Measurements from ENCODE around the gene STT3B.

STT3B gene

GRCh38 chr3:31536497-31536896 is 3.8 kb downstream of the STT3B start:
- Histone ChIP-seq H3K36me3 (ENCODE audit: control insufficient read depth, insufficient read depth, low read length) (no peaks in the 10 kb centered on the region), H3K4me3 (ENCODE audit: low read depth, low read length) (no peak overlapping the region), H3K9me3 (ENCODE audit: control insufficient read depth, insufficient read depth, low read length) (no peaks in the 10 kb centered on the region), H3K27me3 (ENCODE audit: control insufficient read depth, insufficient read depth, low read length) (no peaks in the 10 kb centered on the region), H3K9ac (ENCODE audit: low read depth, low read length) (no peak overlapping the region), H3K4me1 (ENCODE audit: control insufficient read depth, insufficient read depth, low read length) (peaks cover 56% of the 10 kb centered on the region), H3K27ac (ENCODE audit: low read depth, low read length) (no peak overlapping the region)

- H3K36me3 ChIP-seq (ENCODE audit: control insufficient read depth, insufficient read depth, low read length), result no peaks in the 10 kb centered on the region
- H3K27ac ChIP-seq (ENCODE audit: low read depth, low read length), result no peak overlapping the region
- H3K9ac ChIP-seq (ENCODE audit: low read depth, low read length), result no peak overlapping the region
- H3K27me3 ChIP-seq (ENCODE audit: control insufficient read depth, insufficient read depth, low read length), result no peaks in the 10 kb centered on the region
- H3K4me3 ChIP-seq (ENCODE audit: low read depth, low read length), result no peak overlapping the region
- H3K4me1 ChIP-seq (ENCODE audit: control insufficient read depth, insufficient read depth, low read length), result peaks cover 56% of the 10 kb centered on the region
- H3K9me3 ChIP-seq (ENCODE audit: control insufficient read depth, insufficient read depth, low read length), result no peaks in the 10 kb centered on the region
Measured at GRCh38 chr3:31538801-31539200, 6.1 kb downstream of the STT3B start.

GRCh38 chr3:31539275-31539674 is 6.5 kb downstream of the STT3B start:
- Histone ChIP-seq H3K27me3 (ENCODE audit: control insufficient read depth, insufficient read depth, low read length) (no peaks in the 10 kb centered on the region), H3K9ac (ENCODE audit: low read depth, low read length) (no peak overlapping the region), H3K9me3 (ENCODE audit: control insufficient read depth, insufficient read depth, low read length) (no peaks in the 10 kb centered on the region), H3K4me3 (ENCODE audit: low read depth, low read length) (no peak overlapping the region), H3K36me3 (ENCODE audit: control insufficient read depth, insufficient read depth, low read length) (no peaks in the 10 kb centered on the region), H3K4me1 (ENCODE audit: control insufficient read depth, insufficient read depth, low read length) (peaks cover 56% of the 10 kb centered on the region), H3K27ac (ENCODE audit: low read depth, low read length) (no peak overlapping the region)

- no peak overlapping the region for H3K27ac ChIP-seq (ENCODE audit: low read depth, low read length)
- H3K9ac ChIP-seq (ENCODE audit: low read depth, low read length), result no peak overlapping the region
- H3K4me3 ChIP-seq (ENCODE audit: low read depth, low read length), result no peak overlapping the region
- H3K36me3 ChIP-seq (ENCODE audit: control insufficient read depth, insufficient read depth, low read length), result no peaks in the 10 kb centered on the region
- H3K9me3 ChIP-seq (ENCODE audit: control insufficient read depth, insufficient read depth, low read length), result no peaks in the 10 kb centered on the region
- no peaks in the 10 kb centered on the region for H3K27me3 ChIP-seq (ENCODE audit: control insufficient read depth, insufficient read depth, low read length)
- peaks cover 59% of the 10 kb centered on the region for H3K4me1 ChIP-seq (ENCODE audit: control insufficient read depth, insufficient read depth, low read length)
Measured at GRCh38 chr3:31541089-31541488, 8.4 kb downstream of the STT3B start.

- Histone ChIP-seq H3K27me3 (ENCODE audit: control insufficient read depth, insufficient read depth, low read length) (no peaks in the 10 kb centered on the region), H3K4me3 (ENCODE audit: low read depth, low read length) (no peak overlapping the region), H3K36me3 (ENCODE audit: control insufficient read depth, insufficient read depth, low read length) (no peaks in the 10 kb centered on the region), H3K9ac (ENCODE audit: low read depth, low read length) (no peak overlapping the region), H3K9me3 (ENCODE audit: control insufficient read depth, insufficient read depth, low read length) (no peaks in the 10 kb centered on the region), H3K4me1 (ENCODE audit: control insufficient read depth, insufficient read depth, low read length) (peaks cover 48% of the 10 kb centered on the region), H3K27ac (ENCODE audit: low read depth, low read length) (no peak overlapping the region)
Measured at GRCh38 chr3:31542246-31542645, 9.5 kb downstream of the STT3B start.

GRCh38 chr3:31543375-31543774 is 10.7 kb downstream of the STT3B start:
- Histone ChIP-seq H3K27ac (ENCODE audit: low read depth, low read length) (no peak overlapping the region), H3K9me3 (ENCODE audit: control insufficient read depth, insufficient read depth, low read length) (no peaks in the 10 kb centered on the region), H3K36me3 (ENCODE audit: control insufficient read depth, insufficient read depth, low read length) (no peaks in the 10 kb centered on the region), H3K4me1 (ENCODE audit: control insufficient read depth, insufficient read depth, low read length) (peaks cover 45% of the 10 kb centered on the region), H3K4me3 (ENCODE audit: low read depth, low read length) (no peak overlapping the region), H3K9ac (ENCODE audit: low read depth, low read length) (no peak overlapping the region), H3K27me3 (ENCODE audit: control insufficient read depth, insufficient read depth, low read length) (no peaks in the 10 kb centered on the region)

GRCh38 chr3:31544634-31545033 is 11.9 kb downstream of the STT3B start:
- Histone ChIP-seq H3K27ac (ENCODE audit: low read depth, low read length) (no peak overlapping the region), H3K36me3 (ENCODE audit: control insufficient read depth, insufficient read depth, low read length) (no peaks in the 10 kb centered on the region), H3K27me3 (ENCODE audit: control insufficient read depth, insufficient read depth, low read length) (no peaks in the 10 kb centered on the region), H3K9me3 (ENCODE audit: control insufficient read depth, insufficient read depth, low read length) (no peaks in the 10 kb centered on the region), H3K4me3 (ENCODE audit: low read depth, low read length) (no peak overlapping the region), H3K4me1 (ENCODE audit: control insufficient read depth, insufficient read depth, low read length) (peaks cover 36% of the 10 kb centered on the region), H3K9ac (ENCODE audit: low read depth, low read length) (no peak overlapping the region)

GRCh38 chr3:31546162-31546561 is 13.4 kb downstream of the STT3B start:
- no peaks in the 10 kb centered on the region for H3K27me3 ChIP-seq (ENCODE audit: control insufficient read depth, insufficient read depth, low read length)
- H3K9me3 ChIP-seq (ENCODE audit: control insufficient read depth, insufficient read depth, low read length), result no peaks in the 10 kb centered on the region
- no peak overlapping the region for H3K4me3 ChIP-seq (ENCODE audit: low read depth, low read length)
- no peak overlapping the region for H3K27ac ChIP-seq (ENCODE audit: low read depth, low read length)
- peaks cover 35% of the 10 kb centered on the region for H3K4me1 ChIP-seq (ENCODE audit: control insufficient read depth, insufficient read depth, low read length)
- H3K9ac ChIP-seq (ENCODE audit: low read depth, low read length), result no peak overlapping the region
- H3K36me3 ChIP-seq (ENCODE audit: control insufficient read depth, insufficient read depth, low read length), result no peaks in the 10 kb centered on the region

GRCh38 chr3:31546725-31547124 is 14.0 kb downstream of the STT3B start:
- peaks cover 35% of the 10 kb centered on the region for H3K4me1 ChIP-seq (ENCODE audit: control insufficient read depth, insufficient read depth, low read length)
- no peak overlapping the region for H3K27ac ChIP-seq (ENCODE audit: low read depth, low read length)
- no peaks in the 10 kb centered on the region for H3K36me3 ChIP-seq (ENCODE audit: control insufficient read depth, insufficient read depth, low read length)
- H3K27me3 ChIP-seq (ENCODE audit: control insufficient read depth, insufficient read depth, low read length), result no peaks in the 10 kb centered on the region
- H3K9ac ChIP-seq (ENCODE audit: low read depth, low read length), result no peak overlapping the region
- H3K4me3 ChIP-seq (ENCODE audit: low read depth, low read length), result no peak overlapping the region
- no peaks in the 10 kb centered on the region for H3K9me3 ChIP-seq (ENCODE audit: control insufficient read depth, insufficient read depth, low read length)

- Histone ChIP-seq H3K4me1 (ENCODE audit: control insufficient read depth, insufficient read depth, low read length) (peaks cover 27% of the 10 kb centered on the region), H3K4me3 (ENCODE audit: low read depth, low read length) (no peak overlapping the region), H3K9me3 (ENCODE audit: control insufficient read depth, insufficient read depth, low read length) (no peaks in the 10 kb centered on the region), H3K27ac (ENCODE audit: low read depth, low read length) (peak overlapping the region; percentile 44), H3K27me3 (ENCODE audit: control insufficient read depth, insufficient read depth, low read length) (no peaks in the 10 kb centered on the region), H3K36me3 (ENCODE audit: control insufficient read depth, insufficient read depth, low read length) (no peaks in the 10 kb centered on the region), H3K9ac (ENCODE audit: low read depth, low read length) (no peak overlapping the region)
Measured at GRCh38 chr3:31550452-31551251, 17.9 kb downstream of the STT3B start.

- Histone ChIP-seq H3K27me3 (ENCODE audit: control insufficient read depth, insufficient read depth, low read length) (no peaks in the 10 kb centered on the region), H3K4me1 (ENCODE audit: control insufficient read depth, insufficient read depth, low read length) (peaks cover 22% of the 10 kb centered on the region), H3K9ac (ENCODE audit: low read depth, low read length) (no peak overlapping the region), H3K4me3 (ENCODE audit: low read depth, low read length) (no peak overlapping the region), H3K9me3 (ENCODE audit: control insufficient read depth, insufficient read depth, low read length) (no peaks in the 10 kb centered on the region), H3K36me3 (ENCODE audit: control insufficient read depth, insufficient read depth, low read length) (no peaks in the 10 kb centered on the region), H3K27ac (ENCODE audit: low read depth, low read length) (no peak overlapping the region)
Measured at GRCh38 chr3:31551646-31552045, 18.9 kb downstream of the STT3B start.

Data from HUES48 (cell line).